GM12892 (cell line): Measurements from ENCODE around the gene ZKSCAN4.

Source experiments
- POLR2A ChIP-seq: IDR thresholded peaks from 2 replicates; pipeline ENCODE4 v1.6.1; 2011; ENCODE audit warnings: low read depth, low read length, control low read depth
- TAF1 ChIP-seq: IDR thresholded peaks from 2 replicates; pipeline ENCODE4 v1.6.1; 2011; ENCODE audit warnings: low read depth, mild to moderate bottlenecking, control low read depth, low read length, borderline replicate concordance

DNA sequence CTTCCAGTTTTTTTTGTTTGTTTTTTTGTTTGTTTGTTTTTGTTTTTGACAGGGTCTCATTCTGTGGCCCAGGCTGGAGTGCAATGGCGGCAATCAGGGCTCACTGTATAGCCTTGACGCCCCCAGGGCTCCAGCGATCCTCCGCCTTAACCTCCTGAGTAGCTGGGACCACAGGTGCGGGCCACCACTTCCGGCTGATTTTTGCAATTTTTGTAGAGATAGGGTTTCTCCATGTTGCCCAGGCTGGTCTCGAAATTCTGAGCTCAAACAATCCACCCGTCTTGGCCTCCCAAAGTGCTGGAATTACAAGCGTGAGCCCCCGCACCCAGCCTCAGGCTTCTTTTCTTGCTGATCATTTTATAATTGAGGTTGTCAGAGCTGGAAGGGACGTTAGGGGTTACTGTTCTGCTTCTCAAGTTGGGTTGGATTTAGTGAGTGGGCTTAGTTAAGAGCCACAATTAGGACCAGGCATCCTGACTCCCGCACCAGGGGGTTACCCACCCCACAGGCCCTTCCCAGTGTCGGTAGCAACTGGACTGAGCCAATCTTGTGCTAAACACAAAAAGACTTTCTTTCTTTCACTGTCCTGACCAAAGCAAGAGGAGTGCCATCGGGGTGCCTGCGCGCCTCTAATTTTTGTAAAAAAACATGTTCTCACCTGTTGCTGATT is 40.1 kb downstream of the ZKSCAN4 start:
- no peak for TF ChIP-seq POLR2A
- no peak for TF ChIP-seq TAF1
